ENCODE measurements around the gene GMDS. TPM values are rescaled to one million over a fixed set of nuclear protein-coding genes. Genes with fewer than 3 reads are reported as not detected.

Gene GMDS
- total and polyA plus RNA-seq, 2 of the 13 experiments (the other 11 are each of a cell fraction or from before 2014, with no cell fraction given): 64.4 to 112 TPM

GRCh38 chr6:1600764-1601157 lies 644.6 kb downstream of the GMDS start:
- Histone ChIP-seq H3K27ac (ENCODE audit: extremely low read length, insufficient read depth, low read length) (no peak overlapping the region), H3K4me1 (ENCODE audit: insufficient read depth, low read length) (peaks cover 47% of the 10 kb centered on the region), H4K20me1 (ENCODE audit: insufficient read depth, low read length) (no peaks in the 10 kb centered on the region; the same call in 1 of the 2 replicates), H2AFZ (ENCODE audit: low read length) (no peak overlapping the region), H3K27me3 (ENCODE audit: control insufficient read depth in 1 of 2, insufficient read depth in 2 of 2, low read length in 2 of 2) (peaks cover 10 to 94% of the 10 kb centered on the region in 2 experiments), H3K9ac (ENCODE audit: insufficient read depth, low read depth, low read length) (no peak overlapping the region), H3K79me2 (ENCODE audit: insufficient read depth, low read length) (no peaks in the 10 kb centered on the region), H3K36me3 (replicated peaks in 1 of 2; ENCODE audit: control insufficient read depth in 1 of 2, insufficient read depth in 2 of 2, low read length in 2 of 2) (no peaks in the 10 kb centered on the region), H3K4me2 (ENCODE audit: low read depth, low read length) (0 out of 2 replicates have a peak overlapping the region, but pooled peaks have one; percentile 3), H3K9me3 (ENCODE audit: low read length) (no peaks in the 10 kb centered on the region), H3K4me3 (replicated peaks in 1 of 3; ENCODE audit: insufficient read depth in 1 of 3, low read depth in 2 of 3, low read length in 3 of 3) (no peak overlapping the region)
- BruUV-seq (replicated peaks): no TSS peak
- ATAC-seq (no peak), DNase-seq (ENCODE audit: low spot score) (no peak), FAIRE-seq (no peak)
- 13% methylated on average over 15 of the region's 15 CpGs for WGBS (ENCODE audit: low lambda C conversion rate)
- POLR2A ChIA-PET: no interaction called here
- intact Hi-C loops (cut with micrococcal nuclease; ENCODE audit: unreplicated experiment) (no loop called here), in situ Hi-C loops (cut with HindIII; ENCODE audit: extremely low pct_ligation_motif_present, low pct_unique_long_range_greater_than_20kb) (loop anchor here (5.0 kb wide), 1 partner anchor 847 kb away; no protein-coding TSS in a partner anchor)
- TF ChIP-seq ZNF704 (CRISPR knock-in tag; IDR thresholded peaks at IDR 0.05; ENCODE audit: borderline replicate concordance) (no peak), ZNF761 (CRISPR knock-in tag; conservative IDR thresholded peaks at IDR 0.05) (no peak), ZNF10 (CRISPR knock-in tag; IDR thresholded peaks at IDR 0.05; ENCODE audit: borderline replicate concordance, low read depth) (no peak), ELF4 (CRISPR knock-in tag; IDR thresholded peaks at IDR 0.05; ENCODE audit: borderline replicate concordance) (no peak), ZNF562 (CRISPR knock-in tag; IDR thresholded peaks at IDR 0.05; ENCODE audit: borderline replicate concordance) (no peak), EZH2 (conservative IDR thresholded peaks at IDR 0.05; ENCODE audit: low read depth, low read length) (0 out of 2 replicates have a peak, but pooled peaks have one; percentile 72), FOXM1 (CRISPR knock-in tag; IDR thresholded peaks at IDR 0.05) (no peak)
- CTCF ChIA-PET (ENCODE audit: low intra/inter-chr PET ratio, low total read pairs): no interaction called here
